ENCODE results near the gene LSAMP. TPM values are rescaled to one million over a fixed set of nuclear protein-coding genes. Genes with fewer than 3 reads are reported as not detected.
A peak's percentile ranks its signal among the peaks of the same experiment; 100 is the strongest.
"Not testable (repeated sequence)": the region's sequence is repeated elsewhere in the genome, so short reads cannot be mapped to it uniquely, and the experiment has no call there.

The LSAMP gene
- total RNA-seq, 1 experiment from 2014 or later, result not detected

GRCh38 chr3:115845986-115846385 is 599.3 kb downstream of the LSAMP start:
- Mint-ChIP-seq H3K36me3 (ENCODE audit: insufficient read depth, unreplicated experiment) (no peaks in the 10 kb centered on the region), H3K4me1 (ENCODE audit: low read depth, unreplicated experiment) (no peaks in the 10 kb centered on the region)
- POLR2A ChIA-PET, result no interaction called here

GRCh38 chr3:115844729-115845128 is 600.6 kb downstream of the LSAMP start:
- H3K27me3 Mint-ChIP-seq (ENCODE audit: insufficient read depth, unreplicated experiment); CTCF ChIA-PET; H3K4me3 Mint-ChIP-seq (ENCODE audit: unreplicated experiment); H3K4me3 ChIP-seq (ENCODE audit: low read depth, low read length); DNase-seq; H3K36me3 ChIP-seq (ENCODE audit: control insufficient read depth, insufficient read depth, low read length); H3K36me3 Mint-ChIP-seq (ENCODE audit: insufficient read depth, unreplicated experiment); H3K4me1 Mint-ChIP-seq (ENCODE audit: low read depth, unreplicated experiment); intact Hi-C loops (cut with micrococcal nuclease; ENCODE audit: unreplicated experiment); BruUV-seq (replicated peaks); H3K9me3 ChIP-seq; H3K4me1 ChIP-seq; H3K27ac Mint-ChIP-seq (ENCODE audit: unreplicated experiment); POLR2A ChIA-PET; H3K27me3 ChIP-seq (replicated peaks; ENCODE audit: control insufficient read depth, insufficient read depth, low read length); H3K9me3 Mint-ChIP-seq (ENCODE audit: unreplicated experiment): not testable (repeated sequence)

More at GRCh38 chr3:115845986-115846385, 599.3 kb downstream of the LSAMP start:
- Mint-ChIP-seq H3K4me3 (ENCODE audit: unreplicated experiment) (no peak overlapping the region), H3K27me3 (ENCODE audit: insufficient read depth, unreplicated experiment) (peaks cover 5% of the 10 kb centered on the region), H3K27ac (ENCODE audit: unreplicated experiment) (no peak overlapping the region), H3K9me3 (ENCODE audit: unreplicated experiment) (no peaks in the 10 kb centered on the region)
- Histone ChIP-seq H3K27me3 (replicated peaks; ENCODE audit: control insufficient read depth, insufficient read depth, low read length) (no peaks in the 10 kb centered on the region), H3K4me3 (ENCODE audit: low read depth, low read length) (no peak overlapping the region), H3K4me1 (no peaks in the 10 kb centered on the region), H3K9me3 (no peaks in the 10 kb centered on the region), H3K36me3 (ENCODE audit: control insufficient read depth, insufficient read depth, low read length) (no peaks in the 10 kb centered on the region)
- no peak for DNase-seq
- no peak for TF ChIP-seq CTCF (IDR thresholded peaks at IDR 0.05; ENCODE audit: insufficient read depth in 1 of 2, low read depth in 1 of 2, low read length in 1 of 2, severe bottlenecking in 1 of 2, unreplicated experiment in 1 of 2)
- BruUV-seq (replicated peaks), result no TSS peak
- intact Hi-C loops (cut with micrococcal nuclease; ENCODE audit: unreplicated experiment), result no loop called here
- CTCF ChIA-PET, result no interaction called here

- ChIA-PET CTCF (no interaction called here), POLR2A (no interaction called here)
- no peaks in the 10 kb centered on the region for H3K4me1 ChIP-seq
- Mint-ChIP-seq H3K9me3 (ENCODE audit: unreplicated experiment) (no peaks in the 10 kb centered on the region), H3K4me3 (ENCODE audit: unreplicated experiment) (no peak overlapping the region), H3K27me3 (ENCODE audit: insufficient read depth, unreplicated experiment) (peaks cover 8% of the 10 kb centered on the region), H3K4me1 (ENCODE audit: low read depth, unreplicated experiment) (no peaks in the 10 kb centered on the region), H3K36me3 (ENCODE audit: insufficient read depth, unreplicated experiment) (no peaks in the 10 kb centered on the region), H3K27ac (ENCODE audit: unreplicated experiment) (no peak overlapping the region)
- BruUV-seq (replicated peaks), result no TSS peak
- intact Hi-C loops (cut with micrococcal nuclease; ENCODE audit: unreplicated experiment), result no loop called here
- H3K36me3 ChIP-seq (ENCODE audit: control insufficient read depth, insufficient read depth, low read length), result no peaks in the 10 kb centered on the region
- H3K9me3 ChIP-seq, result no peaks in the 10 kb centered on the region
- TF ChIP-seq CTCF (IDR thresholded peaks at IDR 0.05; ENCODE audit: insufficient read depth in 1 of 2, low read depth in 1 of 2, low read length in 1 of 2, severe bottlenecking in 1 of 2, unreplicated experiment in 1 of 2), result no peak
- H3K4me3 ChIP-seq (ENCODE audit: low read depth, low read length), result no peak overlapping the region
- DNase-seq, result peak in 1 of 2 experiments; percentile 16
- no peaks in the 10 kb centered on the region for H3K27me3 ChIP-seq (replicated peaks; ENCODE audit: control insufficient read depth, insufficient read depth, low read length)
These were observed 602.1 kb downstream of the LSAMP start for GRCh38 chr3:115843206-115843605.

- Histone ChIP-seq H3K27me3 (replicated peaks; ENCODE audit: control insufficient read depth, insufficient read depth, low read length) (no peaks in the 10 kb centered on the region), H3K4me1 (no peaks in the 10 kb centered on the region), H3K9me3 (no peaks in the 10 kb centered on the region), H3K4me3 (ENCODE audit: low read depth, low read length) (no peak overlapping the region), H3K36me3 (ENCODE audit: control insufficient read depth, insufficient read depth, low read length) (no peaks in the 10 kb centered on the region)
- intact Hi-C loops (cut with micrococcal nuclease; ENCODE audit: unreplicated experiment), result no loop called here
- ChIA-PET POLR2A (no interaction called here), CTCF (no interaction called here)
- no peak overlapping the region for H3K4me3 Mint-ChIP-seq (ENCODE audit: unreplicated experiment)
- no TSS peak for BruUV-seq (replicated peaks)
- no peak overlapping the region for H3K27ac Mint-ChIP-seq (ENCODE audit: unreplicated experiment)
- no peaks in the 10 kb centered on the region for H3K9me3 Mint-ChIP-seq (ENCODE audit: unreplicated experiment)
- DNase-seq, result no peak
- no peak for TF ChIP-seq CTCF (IDR thresholded peaks at IDR 0.05; ENCODE audit: insufficient read depth in 1 of 2, low read depth in 1 of 2, low read length in 1 of 2, severe bottlenecking in 1 of 2, unreplicated experiment in 1 of 2)
- H3K4me1 Mint-ChIP-seq (ENCODE audit: low read depth, unreplicated experiment), result no peaks in the 10 kb centered on the region
- no peaks in the 10 kb centered on the region for H3K36me3 Mint-ChIP-seq (ENCODE audit: insufficient read depth, unreplicated experiment)
- peaks cover 8% of the 10 kb centered on the region for H3K27me3 Mint-ChIP-seq (ENCODE audit: insufficient read depth, unreplicated experiment)
These were observed 606.0 kb downstream of the LSAMP start for GRCh38 chr3:115839246-115839645.

Measured in Caco-2 (cell line).